NB4 (cell line): ENCODE data around the gene SDK2.

Source experiments
- DNase-seq: peaks from one replicate; pipeline ENCODE4 v3.0.0; 2010; ENCODE audit warnings: low read depth
- H3K4me3 ChIP-seq: one replicate; pipeline ENCODE4 v1.5.1; 2011; ENCODE audit warnings: mild to moderate bottlenecking, low read depth, low read length, moderate library complexity
- CTCF ChIP-seq: IDR thresholded peaks from one replicate; pipeline ENCODE4 v1.5.1; 2012; ENCODE audit warnings: low read depth, low read length
- MAX ChIP-seq: IDR thresholded peaks from 2 replicates; pipeline ENCODE4 v1.6.1; 2011; ENCODE audit warnings: low read depth, low read length
- MYC ChIP-seq: IDR thresholded peaks from 2 replicates; pipeline ENCODE4 v1.6.1; 2011; ENCODE audit warnings: low read depth, low read length
- POLR2A ChIP-seq: IDR thresholded peaks from 2 replicates; pipeline ENCODE4 v1.6.1; 2011; ENCODE audit warnings: mild to moderate bottlenecking; ENCODE audit not compliant: insufficient read length; ENCODE audit errors: extremely low read depth

The SDK2 gene

DNA sequence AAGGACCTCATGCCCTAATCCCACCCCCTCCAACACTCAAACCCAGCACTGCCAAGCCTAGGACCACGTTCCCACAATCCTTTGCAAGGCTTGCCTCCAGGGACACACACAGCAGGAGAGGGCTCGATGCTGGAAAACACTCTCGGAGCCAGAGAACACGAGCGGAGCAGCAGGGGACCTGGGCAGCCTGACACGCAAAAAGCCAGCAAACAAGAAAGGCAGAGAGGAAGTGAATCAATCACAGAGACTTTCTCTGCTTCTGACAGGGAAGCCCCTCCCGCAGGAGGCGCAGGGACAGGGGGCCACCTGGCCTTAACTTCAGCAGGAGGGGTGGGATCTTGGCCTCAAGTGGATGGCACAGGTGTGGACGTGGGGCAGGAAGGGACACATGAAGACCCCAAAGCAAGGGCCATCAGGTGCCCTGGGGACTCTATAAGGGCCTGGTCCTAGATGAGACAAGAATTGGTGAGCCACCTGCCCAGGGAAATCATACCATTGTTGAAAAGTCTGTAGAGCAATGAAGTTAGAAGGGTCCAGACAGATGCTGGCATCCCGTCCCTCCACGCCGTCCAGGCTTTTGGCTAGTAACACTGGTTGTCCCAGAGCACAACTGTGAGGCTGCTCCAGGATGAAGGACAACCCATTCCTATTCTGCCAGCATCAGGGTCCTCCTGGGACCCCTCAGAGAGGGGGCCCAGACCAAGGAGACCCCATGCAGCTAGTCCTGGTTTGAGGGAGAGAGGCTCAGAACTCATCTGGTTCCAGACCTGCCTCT is 2.2 kb downstream of the SDK2 start:
- no peak for TF ChIP-seq MYC
- TF ChIP-seq MAX, result no peak
- DNase-seq, result no peak
- no peak overlapping the region for H3K4me3 ChIP-seq

- no peak overlapping the region for H3K4me3 ChIP-seq
- DNase-seq, result no peak
- TF ChIP-seq POLR2A, result no peak
- no peak for TF ChIP-seq MAX
- TF ChIP-seq MYC, result no peak
- TF ChIP-seq CTCF, result no peak
Observed at GRCh38 chr17:73640691-73641090, 3.6 kb downstream of the SDK2 start.

GRCh38 chr17:73639932-73640331 is 4.3 kb downstream of the SDK2 start:
- no peak for TF ChIP-seq CTCF
- no peak for TF ChIP-seq MYC
- no peak for TF ChIP-seq MAX
- TF ChIP-seq POLR2A, result no peak

GRCh38 chr17:73639322-73639721 is 4.9 kb downstream of the SDK2 start:
- no peak overlapping the region for H3K4me3 ChIP-seq
- DNase-seq, result no peak

More at GRCh38 chr17:73639932-73640331, 4.3 kb downstream of the SDK2 start:
- no peak overlapping the region for H3K4me3 ChIP-seq
- no peak for DNase-seq

GRCh38 chr17:73638556-73638955 is 5.7 kb downstream of the SDK2 start:
- H3K4me3 ChIP-seq, result no peak overlapping the region
- TF ChIP-seq CTCF, result no peak
- no peak for TF ChIP-seq POLR2A
- TF ChIP-seq MAX, result no peak
- TF ChIP-seq MYC, result no peak

More at GRCh38 chr17:73639322-73639721, 4.9 kb downstream of the SDK2 start:
- no peak for TF ChIP-seq MAX
- TF ChIP-seq POLR2A, result no peak
- no peak for TF ChIP-seq MYC
- TF ChIP-seq CTCF, result no peak

GRCh38 chr17:73637866-73638265 is 6.4 kb downstream of the SDK2 start:
- TF ChIP-seq CTCF, result no peak
- TF ChIP-seq POLR2A, result no peak
- TF ChIP-seq MAX, result no peak
- no peak for TF ChIP-seq MYC
- no peak for DNase-seq
- no peak overlapping the region for H3K4me3 ChIP-seq

More at GRCh38 chr17:73638556-73638955, 5.7 kb downstream of the SDK2 start:
- DNase-seq, result no peak
